ENCODE measurements around the gene IL17D. TPM values are rescaled to one million over a fixed set of nuclear protein-coding genes. Genes with fewer than 3 reads are reported as not detected.

IL17D gene
- total and polyA plus RNA-seq, 2 donors, result 0.52 to 0.85 TPM

Other genes starting within 250 kb of the IL17D start
- gene CRYL1, start 177.8 kb upstream of the IL17D start, total RNA-seq, result 10.0 TPM
- gene CRYL1, start 177.8 kb upstream of the IL17D start, polyA plus RNA-seq, result 17.5 TPM
- 12.6 TPM for gene IFT88, start 136.5 kb upstream of the IL17D start, total RNA-seq
- gene IFT88, start 136.5 kb upstream of the IL17D start, polyA plus RNA-seq, result 18.2 TPM
- gene EEF1AKMT1, start 70.3 kb downstream of the IL17D start, total RNA-seq, result 13.4 TPM
- gene EEF1AKMT1, start 70.3 kb downstream of the IL17D start, polyA plus RNA-seq, result 13.4 TPM
- 13.2 TPM for gene XPO4, start 199.0 kb downstream of the IL17D start, total RNA-seq
- gene XPO4, start 199.0 kb downstream of the IL17D start, polyA plus RNA-seq, result 4.9 TPM

All from thymus (tissue), 2 donors.